Fibroblast of skin of back (primary cell): ENCODE measurements around the gene COMP.
A peak's percentile ranks its signal among the peaks of the same experiment; 100 is the strongest.

Experiments used
- DNase-seq: peaks from one replicate; pipeline ENCODE4 v3.0.0-alpha.2; 2013

Gene COMP

DNA sequence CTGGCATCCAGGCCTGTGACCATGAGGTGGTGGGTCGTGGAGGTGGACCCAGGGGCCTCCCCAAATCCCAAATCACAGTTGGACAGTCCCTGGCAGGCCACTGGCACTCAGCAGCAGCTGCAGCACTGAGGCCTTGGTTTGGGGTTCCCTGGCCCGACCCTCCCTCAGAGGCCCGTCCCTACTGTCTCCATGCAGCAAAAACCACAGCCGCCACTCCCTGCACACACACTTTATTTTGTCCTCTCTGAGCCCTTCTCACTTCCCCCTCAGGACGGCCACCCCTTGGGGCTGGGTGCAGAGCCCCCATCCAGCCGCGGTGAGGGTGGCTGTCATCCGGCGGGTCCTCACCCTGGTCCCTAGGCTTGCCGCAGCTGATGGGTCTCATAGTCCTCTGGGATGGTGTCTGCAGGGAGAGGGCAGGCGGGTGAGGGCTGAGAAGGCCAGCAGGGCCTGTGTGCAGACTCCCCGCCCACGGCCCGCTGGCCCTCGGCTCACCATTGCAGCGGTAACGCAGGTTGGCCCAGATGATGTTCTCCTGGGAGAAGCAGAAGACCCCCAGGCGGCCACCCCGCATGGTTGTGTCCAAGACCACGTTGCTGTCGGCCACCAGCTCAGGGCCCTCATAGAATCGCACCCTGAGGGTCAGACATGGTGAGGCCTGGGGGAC is 8.4 kb downstream of the COMP start:
- no peak for DNase-seq

DNA sequence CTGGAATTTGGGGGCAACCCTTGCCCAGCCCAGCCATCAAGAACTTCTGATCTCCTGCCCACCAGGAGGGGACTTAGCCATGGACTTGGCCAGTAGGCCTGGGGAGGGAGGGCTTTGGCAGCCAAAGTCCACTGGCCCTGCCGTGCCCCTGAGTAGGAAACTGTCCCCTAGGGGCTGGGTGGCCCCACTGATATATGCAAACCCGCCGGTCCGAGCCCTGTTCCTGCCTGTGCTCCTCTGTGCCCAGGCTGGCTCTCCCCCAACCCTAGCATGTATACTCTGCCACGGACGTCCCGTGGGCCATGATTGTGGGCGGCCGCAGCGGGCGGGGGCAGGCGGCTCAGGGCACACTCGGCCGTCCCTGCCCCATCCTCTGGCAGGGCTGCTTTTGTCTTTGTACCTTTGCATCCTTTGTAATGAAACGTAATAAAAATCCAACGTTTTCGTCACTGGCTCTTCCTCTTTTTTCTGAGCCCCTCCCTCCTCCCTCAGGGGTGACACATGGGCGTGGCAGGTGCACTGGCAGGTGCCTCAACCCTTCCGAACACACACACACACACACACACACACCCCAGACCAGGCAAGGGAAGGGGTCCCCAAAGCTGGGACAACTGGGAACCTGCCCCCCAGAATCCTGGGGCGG is 9.1 kb downstream of the COMP start:
- DNase-seq = no peak

DNA sequence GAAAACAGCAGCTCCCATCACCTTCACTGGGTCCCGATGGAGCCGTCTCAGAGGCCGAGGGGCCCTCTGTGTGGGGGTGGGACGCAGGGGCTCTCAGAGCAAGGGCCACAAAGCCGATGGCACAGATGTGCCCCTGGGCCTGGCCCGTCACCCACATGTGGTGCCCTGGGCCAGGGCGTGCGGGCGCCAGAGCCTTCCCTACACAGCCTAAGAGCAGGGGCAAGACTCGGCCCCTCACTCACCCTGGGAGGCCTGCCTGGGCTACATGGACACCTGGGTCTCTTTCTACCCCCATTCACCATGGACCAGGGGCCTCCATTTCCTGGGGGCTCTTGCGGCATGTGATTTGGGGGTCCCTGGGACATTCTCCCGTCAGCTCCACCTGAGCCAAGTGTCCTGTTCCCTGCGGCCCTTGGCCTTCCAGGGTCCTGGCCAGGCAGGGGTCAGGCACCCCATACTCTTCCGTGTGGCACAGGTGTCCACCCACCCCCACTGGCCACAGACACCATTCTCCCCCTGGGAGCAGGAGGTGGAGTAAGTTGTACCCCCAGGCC is 10.0 kb downstream of the COMP start:
- DNase-seq = no peak

DNA sequence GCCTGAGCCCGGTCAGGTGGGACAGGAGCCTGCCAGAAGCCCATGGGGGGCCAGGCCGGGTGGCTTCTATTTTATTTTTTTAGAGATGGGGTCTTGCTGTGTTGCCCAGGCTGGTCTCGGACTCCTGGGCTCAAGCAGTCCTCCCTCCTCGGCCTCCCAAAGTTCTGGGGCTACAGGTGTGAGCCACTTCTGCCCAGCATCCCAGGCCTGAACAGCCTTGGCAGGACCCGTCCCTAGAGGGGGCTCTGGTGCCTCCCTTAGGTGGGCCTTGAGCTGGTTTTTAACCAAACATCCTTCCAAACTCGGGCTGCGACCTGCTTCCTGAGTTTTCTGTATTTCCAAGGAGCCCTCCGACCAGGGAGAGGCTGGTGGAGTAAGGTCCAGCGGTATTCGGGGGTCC is 10.5 kb downstream of the COMP start:
- DNase-seq = no peak

DNA sequence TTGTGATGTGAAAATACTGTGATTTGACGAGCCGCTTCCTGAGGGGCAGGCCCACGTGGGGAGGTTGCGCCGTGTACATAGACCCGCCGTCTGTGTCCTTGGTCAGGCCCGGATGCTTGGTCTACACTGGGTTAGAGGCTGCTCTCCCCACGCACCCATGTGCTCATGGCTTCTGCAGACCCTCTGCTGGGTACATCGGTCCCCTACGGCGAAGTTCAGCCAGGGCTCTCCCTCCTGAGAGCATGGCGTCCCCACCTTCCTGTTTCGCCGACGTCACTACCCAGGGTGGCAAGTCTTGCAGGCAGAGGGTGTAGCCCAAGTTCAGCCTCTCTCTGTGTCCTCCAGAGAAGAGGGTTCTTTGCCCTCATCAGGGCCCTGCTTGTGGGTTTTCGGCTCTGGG is 11.0 kb downstream of the COMP start:
- DNase-seq = no peak

DNA sequence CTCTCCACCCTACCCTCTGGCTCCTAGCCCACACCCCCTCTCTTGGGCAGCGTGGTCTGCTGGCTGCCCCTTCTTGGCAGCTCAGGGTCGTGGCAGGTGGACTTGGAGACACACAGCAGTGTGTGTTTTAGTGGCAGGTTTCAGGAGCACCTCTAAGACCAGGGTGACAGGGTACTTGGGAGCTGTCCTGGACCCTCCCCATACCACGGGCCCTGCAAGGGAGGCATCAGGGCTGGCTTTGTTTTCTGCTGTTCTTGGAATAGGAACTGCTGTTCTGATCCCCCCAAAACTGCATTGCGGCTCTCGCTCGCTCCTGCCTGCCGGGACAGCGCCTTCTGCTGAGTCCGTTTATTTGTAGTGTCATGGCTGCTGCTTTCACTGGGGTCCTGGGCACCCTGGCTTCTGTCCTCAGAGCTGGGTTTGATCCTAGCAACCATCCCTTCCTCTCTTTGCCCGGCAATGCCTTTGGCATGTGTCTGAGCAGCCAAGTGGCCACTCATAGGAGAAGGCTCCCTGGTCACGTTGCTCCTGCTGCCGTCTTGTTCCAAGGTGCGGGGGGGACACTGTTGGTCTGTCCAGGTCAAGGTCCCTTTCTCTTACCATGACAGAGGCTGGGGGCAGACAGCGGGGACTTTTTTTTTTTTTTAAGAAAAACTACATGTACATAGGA is 12.1 kb downstream of the COMP start:
- DNase-seq = no peak

DNA sequence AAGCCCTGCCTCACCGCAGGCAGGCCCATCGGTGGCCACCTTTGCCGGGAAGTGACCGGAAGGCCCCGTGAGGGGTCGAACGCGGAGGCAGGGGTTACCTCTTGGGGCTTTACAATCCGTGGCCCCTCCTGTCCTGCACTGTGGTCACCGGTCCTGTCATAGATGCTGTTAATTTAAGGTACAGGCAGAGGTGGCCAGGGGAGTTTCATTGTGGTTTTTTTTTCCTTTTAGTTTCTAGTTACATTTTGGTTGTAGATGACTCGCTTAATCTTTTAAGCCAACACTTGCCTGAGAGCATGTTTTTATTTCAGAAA is 13.1 kb downstream of the COMP start:
- no peak for DNase-seq

DNA sequence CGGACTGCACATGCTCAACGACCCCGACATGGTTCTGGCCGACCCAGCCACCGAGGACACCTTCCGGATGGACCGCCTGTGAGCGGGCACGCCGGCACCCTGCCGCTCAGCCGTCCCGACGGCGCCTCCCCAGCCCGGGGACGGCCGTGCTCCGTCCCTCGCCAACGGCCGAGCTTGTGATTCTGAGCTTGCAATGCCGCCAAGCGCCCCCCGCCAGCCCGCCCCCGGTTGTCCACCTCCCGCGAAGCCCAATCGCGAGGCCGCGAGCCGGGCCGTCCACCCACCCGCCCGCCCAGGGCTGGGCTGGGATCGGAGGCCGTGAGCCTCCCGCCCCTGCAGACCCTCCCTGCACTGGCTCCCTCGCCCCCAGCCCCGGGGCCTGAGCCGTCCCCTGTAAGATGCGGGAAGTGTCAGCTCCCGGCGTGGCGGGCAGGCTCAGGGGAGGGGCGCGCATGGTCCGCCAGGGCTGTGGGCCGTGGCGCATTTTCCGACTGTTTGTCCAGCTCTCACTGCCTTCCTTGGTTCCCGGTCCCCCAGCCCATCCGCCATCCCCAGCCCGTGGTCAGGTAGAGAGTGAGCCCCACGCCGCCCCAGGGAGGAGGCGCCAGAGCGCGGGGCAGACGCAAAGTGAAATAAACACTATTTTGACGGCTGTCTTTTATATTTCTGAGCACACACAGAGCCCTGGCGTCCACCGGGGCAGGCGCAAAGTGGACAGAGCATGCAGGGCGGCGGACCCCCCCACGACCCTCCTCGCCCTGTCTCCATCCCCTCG is 13.6 kb downstream of the COMP start:
- no peak for DNase-seq

DNA sequence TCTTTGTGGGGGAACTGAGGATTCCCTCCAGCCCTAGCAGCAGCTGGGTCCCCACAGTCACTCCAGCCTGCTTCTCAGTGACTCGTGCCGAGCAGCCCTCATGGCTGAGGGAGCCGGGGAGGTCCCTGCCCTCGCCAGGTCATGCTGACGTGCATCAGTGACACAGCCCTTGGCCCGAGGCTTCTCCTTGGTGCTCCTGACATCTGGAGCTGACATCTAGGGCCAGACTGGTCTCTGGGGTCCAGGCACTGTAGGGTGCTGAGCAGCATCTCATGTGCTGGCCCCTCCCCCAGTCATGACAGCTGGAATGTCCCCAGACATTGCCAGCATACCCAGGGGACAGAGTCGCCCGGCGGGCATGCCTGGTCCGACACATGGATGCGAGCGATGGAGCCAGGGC is 14.4 kb downstream of the COMP start:
- DNase-seq = peak; percentile 61

DNA sequence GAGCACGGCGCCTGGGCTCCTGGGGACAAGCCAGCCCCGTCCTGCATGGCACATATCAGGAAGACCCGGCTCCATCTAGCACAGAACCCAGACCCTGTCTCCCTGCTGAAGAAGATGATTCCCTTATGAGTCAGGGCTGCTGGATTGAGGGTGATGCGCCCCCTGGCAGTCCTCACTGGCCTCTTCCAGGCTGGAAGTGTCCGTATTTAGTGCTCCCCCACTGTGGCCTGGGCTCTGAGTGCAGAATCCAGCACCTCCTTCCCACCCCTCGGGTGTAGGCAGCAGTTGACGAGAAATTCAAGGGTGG is 14.9 kb downstream of the COMP start:
- DNase-seq = peak; percentile 69

DNA sequence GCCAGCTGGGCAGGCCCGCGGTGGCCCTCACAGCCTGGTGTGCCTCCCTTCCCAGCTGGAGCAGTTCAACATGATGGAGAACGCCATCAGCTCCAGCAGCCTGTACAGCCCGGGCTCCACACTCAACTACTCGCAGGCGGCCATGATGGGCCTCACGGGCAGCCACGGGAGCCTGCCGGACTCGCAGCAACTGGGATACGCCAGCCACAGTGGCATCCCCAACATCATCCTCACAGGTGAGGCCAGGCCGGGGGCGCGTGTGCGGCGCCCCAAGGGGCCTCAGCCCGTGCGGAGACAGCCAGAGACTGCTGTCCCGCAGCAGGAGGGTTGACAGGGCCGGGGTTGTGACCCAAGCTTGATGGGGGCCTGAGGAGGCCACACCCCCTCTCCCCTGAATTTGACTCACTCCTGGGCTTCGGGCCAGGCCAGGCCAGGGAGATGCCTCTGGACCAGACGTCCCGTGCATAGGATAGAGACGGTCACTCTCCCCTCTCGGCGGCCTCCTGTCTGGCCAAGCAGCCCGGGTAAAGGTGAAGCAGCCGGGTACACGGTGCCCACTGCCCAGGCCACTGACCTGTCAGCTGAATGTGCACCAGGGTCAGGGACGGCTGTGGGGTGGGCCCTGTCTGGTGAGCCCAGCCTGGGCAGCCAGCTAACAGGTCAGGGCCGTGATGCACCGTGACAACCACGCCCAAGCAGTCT is 15.4 kb downstream of the COMP start:
- peak; percentile 46 for DNase-seq

DNA sequence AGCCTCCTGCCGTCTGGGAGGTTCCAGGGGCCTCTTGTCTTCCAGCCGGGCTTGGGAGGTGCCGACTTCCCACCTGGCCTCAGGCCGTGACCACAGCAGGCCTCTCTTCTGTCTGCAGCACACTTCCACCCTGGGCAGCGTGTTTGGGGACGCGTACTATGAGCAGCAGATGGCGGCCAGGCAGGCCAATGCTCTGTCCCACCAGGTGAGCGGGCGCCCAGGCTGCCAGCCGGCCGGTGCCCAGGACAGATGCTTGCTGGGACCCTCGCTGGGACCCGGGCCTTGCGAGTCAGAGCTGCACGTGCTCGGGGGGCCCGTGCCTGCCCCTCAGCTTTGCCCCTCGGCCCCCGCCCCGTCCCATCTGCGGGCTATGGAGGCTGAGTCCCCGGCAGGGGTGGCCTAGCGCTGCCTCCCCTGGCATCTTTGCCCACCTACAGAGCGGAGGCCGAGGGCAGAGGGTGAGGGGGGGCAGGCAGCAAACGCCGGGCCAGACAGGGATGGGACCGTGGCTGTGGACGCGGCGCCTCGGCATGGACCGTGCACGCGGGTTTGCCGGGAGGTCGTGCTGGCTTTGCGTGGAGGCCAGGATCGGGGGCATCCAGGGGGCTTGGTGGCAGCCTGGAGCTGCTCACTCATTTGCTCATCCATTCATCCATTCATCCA is 16.2 kb downstream of the COMP start:
- no peak for DNase-seq

DNA sequence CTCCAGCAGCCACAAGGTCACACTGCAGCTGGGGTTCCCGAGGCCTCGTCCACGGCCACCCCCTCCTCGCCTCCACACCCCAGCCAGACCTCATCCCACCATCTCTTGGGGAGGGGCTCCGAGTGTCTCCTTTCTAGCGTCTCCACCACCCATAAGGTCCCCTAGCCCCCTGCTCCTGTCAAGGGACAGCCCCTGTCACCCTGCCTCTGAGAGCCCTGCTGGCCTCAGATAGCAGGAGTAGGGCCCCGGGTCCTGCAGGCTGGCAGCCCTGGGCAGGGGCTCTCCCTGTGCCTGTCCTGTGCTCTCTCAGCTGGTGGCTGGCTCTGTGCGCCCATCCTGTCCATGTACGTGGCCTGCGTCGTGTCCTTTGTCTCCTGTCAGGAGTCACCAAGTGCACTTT is 17.0 kb downstream of the COMP start:
- no peak for DNase-seq

DNA sequence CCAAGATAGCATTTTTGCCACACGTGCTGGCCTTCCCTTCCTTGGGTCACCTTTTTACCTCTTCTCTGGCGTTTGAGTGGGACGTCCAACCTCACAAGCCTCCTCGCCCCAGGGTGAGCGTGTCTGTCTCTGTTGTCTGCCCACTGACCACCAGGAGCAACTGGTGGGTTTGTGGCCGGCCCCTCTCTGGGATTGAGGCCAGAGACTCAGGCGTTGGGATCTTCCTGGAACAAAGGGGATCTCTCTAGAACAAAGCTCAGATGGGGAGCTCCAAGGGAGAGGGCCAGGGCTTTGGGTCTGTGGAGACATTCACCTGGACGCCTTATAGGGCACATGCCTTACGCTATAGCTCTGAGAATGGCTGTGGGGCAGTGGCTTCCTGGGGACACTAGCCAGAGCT is 17.4 kb downstream of the COMP start:
- DNase-seq = no peak

DNA sequence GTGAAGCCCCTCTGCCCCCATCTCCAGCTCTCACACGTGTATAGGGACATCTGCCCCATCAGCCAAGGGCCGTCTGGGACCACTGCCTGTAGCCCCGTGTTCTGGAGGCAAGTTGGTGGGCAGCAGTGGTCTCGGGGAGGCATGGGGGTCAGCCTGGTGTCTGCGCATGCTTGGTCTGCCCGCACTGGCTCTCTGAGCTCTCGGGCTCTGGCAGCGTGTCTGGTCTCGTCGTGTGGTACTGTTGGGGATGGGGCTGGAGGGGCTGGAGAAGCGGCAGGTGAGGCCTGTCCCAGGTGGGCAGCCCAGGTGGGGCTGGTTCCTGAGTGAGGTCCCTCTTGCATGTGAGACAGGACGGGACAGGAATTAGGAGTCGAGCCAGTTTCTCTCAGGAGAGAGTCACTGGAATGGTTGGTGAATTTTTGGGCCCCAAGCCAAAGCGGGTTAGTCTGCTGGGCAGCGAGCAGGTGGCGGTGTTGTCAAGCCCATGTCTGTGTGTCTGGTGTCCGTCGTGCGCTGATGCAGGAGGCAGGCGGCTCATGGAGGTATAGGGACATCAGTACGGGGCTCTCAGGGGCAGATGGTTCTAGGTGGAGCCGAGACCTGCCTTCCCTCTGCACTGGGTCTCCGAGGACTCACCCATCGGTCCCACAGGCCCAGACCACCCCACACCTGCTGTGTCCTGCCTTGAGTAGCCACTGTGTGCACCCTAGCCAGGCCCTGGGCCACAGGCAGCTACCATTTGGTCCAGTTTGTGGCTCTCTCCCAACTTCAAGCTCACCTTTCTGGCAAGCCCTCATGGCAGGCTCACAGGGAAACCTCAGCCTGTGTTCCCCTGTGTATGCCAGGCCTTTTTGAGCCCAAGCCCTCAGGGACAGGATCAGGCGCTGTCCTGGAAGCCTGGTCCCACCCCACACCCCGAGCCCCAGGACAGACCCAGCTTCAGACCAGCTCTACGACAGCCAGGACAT is 18.2 kb downstream of the COMP start:
- DNase-seq = no peak

DNA sequence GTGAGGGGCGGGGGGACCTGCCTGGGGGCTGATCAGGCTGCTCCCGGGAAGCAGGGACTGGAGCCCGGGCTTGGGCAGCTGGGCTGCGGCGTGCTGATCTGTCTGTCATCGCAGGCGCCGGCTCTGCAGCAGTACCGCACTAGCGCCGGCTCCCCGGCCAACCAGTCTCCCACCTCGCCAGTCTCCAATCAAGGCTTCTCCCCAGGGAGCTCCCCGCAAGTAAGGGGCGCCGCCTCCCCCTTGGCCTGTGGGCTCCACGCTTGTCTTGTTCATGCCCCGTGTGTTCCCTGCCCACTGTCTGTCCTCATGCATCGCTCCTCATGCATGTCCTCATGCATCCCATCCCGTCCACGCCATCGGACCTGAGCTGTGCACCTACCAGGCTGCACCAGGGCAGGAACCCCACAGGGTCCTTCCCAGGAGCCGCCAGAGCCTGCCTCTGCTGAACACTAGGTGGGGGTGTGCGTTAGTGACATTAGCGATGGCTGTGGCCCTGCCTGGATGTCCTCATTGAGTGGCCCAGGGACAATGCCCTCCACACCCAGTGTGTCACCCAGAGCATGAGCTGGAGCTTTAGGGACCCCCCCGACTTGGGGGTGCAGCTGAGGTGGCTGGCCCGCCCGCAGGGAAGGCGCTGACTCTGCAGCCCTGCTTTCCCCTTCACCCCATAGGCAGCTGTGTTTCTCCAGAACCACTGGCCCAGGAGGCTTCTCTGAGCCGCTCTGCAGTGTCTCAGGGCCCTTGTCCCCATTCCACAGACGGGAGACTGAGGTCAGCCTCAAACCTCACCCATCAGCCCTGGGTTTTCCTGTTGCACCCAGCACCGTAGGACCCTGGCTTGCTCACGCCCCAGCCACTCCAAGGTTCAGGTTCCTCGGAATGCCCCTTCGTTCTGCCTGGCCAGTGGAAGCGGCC is 19.5 kb downstream of the COMP start:
- DNase-seq = no peak

DNA sequence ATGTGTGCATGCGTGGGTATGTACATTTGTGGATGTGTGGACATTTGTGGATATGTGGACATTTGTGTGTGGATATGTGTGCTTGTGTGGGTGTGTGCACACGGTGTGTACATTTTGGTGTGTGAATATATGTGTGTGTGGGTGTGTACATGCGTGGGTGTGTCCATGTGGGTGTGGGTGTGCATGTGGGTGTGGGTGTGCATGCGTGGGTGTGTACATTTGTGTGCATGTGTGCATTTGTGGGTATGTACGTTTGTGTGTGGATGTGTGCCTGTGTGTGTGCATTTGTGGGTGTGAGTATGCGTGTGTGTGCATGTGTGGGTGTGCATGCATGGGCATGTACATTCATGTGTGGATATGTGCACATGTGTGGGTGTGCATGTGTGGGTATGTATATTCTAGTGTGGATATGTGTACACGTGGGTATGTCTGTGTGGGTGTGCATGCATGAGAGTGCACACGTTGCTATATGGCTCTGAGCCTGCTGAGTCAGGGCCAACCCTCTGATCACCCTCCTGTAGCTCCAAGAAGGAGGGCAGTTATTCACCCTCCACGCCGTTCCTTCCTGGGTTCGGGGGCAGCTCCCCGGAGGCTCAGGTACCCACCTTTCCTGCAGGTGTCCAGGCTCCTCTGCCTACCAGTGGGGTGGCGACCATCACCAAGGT is 20.3 kb downstream of the COMP start:
- no peak for DNase-seq

DNA sequence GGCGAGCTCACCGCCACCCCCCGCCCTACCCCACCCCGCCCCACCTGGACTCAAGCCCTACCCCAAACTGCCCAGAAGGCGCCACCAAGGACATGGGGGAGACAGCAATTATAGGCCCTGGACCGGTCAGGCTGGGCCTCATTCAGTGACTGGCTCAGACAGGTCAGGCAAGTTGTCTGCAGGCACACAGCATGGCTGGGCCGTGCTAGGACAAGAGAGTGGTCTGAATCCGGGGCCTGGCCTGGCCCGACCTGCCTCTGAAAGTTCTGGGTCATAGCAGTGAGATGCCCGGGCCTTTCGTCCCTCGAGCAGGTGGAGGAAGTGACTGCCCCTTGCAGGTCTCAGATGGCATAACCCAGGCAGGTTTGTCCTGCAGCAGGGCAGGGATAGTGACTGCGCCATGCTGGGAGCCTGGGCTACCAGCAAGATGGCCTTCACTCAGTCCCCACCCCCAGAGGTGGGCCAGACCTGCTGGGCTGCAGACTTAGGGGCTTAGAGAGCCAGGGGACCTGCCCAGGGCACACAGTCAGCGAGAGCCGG is 21.0 kb downstream of the COMP start:
- DNase-seq = no peak
